Karpas-422 (cell line): ENCODE data around the gene SHANK1. TPM values are rescaled to one million over a fixed set of nuclear protein-coding genes. Genes with fewer than 3 reads are reported as not detected.

Source experiments
- DNase-seq: peaks from one replicate; pipeline ENCODE4 v3.0.0-alpha.2; 2015
- H2AFZ ChIP-seq: fragments of 200-600 bp; sonication (generic); 2 replicates; pipeline ENCODE4 v1.6.1; 2014; ENCODE audit warnings: antibody characterized with exemption, low read length, mixed read lengths
- H3K27ac ChIP-seq: fragments of 200-600 bp; sonication (generic); 2 replicates; pipeline ENCODE4 v1.5.1; 2014; ENCODE audit warnings: mild to moderate bottlenecking, low read length, moderate library complexity
- H3K27me3 ChIP-seq: fragments of 200-600 bp; sonication (generic); 2 replicates; pipeline ENCODE4 v1.6.1; 2014; ENCODE audit warnings: low read length, mixed read lengths
- H3K36me3 ChIP-seq: fragments of 200-600 bp; sonication (generic); 2 replicates; pipeline ENCODE4 v1.6.1; 2014; ENCODE audit warnings: low read length, mixed read lengths; ENCODE audit not compliant: insufficient read depth
- H3K4me1 ChIP-seq: fragments of 200-600 bp; sonication (generic); 2 replicates; pipeline ENCODE4 v1.6.1; 2014; ENCODE audit warnings: mild to moderate bottlenecking, low read length, mixed read lengths
- H3K4me2 ChIP-seq: fragments of 200-600 bp; sonication (generic); 2 replicates; pipeline ENCODE4 v1.6.1; 2014; ENCODE audit warnings: low read length, low read depth, mild to moderate bottlenecking; ENCODE audit not compliant: poor library complexity, severe bottlenecking
- H3K4me3 ChIP-seq: fragments of 200-600 bp; sonication (generic); 2 replicates; pipeline ENCODE4 v1.5.1; 2014; ENCODE audit warnings: mild to moderate bottlenecking, antibody characterized with exemption, low read length, mixed read lengths
- H3K79me2 ChIP-seq: fragments of 200-600 bp; sonication (generic); 2 replicates; pipeline ENCODE4 v1.6.1; 2014; ENCODE audit warnings: mild to moderate bottlenecking, low read length, mixed read lengths
- H3K9ac ChIP-seq: fragments of 200-600 bp; sonication (generic); 2 replicates; pipeline ENCODE4 v1.6.0; 2014; ENCODE audit warnings: low read length
- H3K9me2 ChIP-seq: fragments of 200-600 bp; sonication (generic), shearing (Covaris generic); replicated peaks from 2 replicates; pipeline ENCODE4 v1.6.0; 2014; ENCODE audit warnings: mild to moderate bottlenecking, low read length, moderate library complexity; ENCODE audit not compliant: insufficient read depth
- H3K9me3 ChIP-seq: fragments of 300-700, 200-600 bp; sonication (generic); 2 replicates; pipeline ENCODE4 v1.6.1; 2014; ENCODE audit warnings: low read length, mixed read lengths
- H4K20me1 ChIP-seq: fragments of 200-600 bp; sonication (generic); 2 replicates; pipeline ENCODE4 v1.6.1; 2014; ENCODE audit warnings: mild to moderate bottlenecking, antibody characterized with exemption, low read length, low read depth; ENCODE audit not compliant: insufficient read depth
- total RNA-seq: library from RNA; depleted of rRNA; stranded (reverse); fragments of >200 nt; shearing (Covaris generic); gene quantifications from 2 replicates; pipeline ENCODE4 v1.2.3, GENCODE V29; 2014; ENCODE audit warnings: low replicate concordance

The SHANK1 gene
- total RNA-seq, 1 experiment from 2014 or later: not detected

DNA sequence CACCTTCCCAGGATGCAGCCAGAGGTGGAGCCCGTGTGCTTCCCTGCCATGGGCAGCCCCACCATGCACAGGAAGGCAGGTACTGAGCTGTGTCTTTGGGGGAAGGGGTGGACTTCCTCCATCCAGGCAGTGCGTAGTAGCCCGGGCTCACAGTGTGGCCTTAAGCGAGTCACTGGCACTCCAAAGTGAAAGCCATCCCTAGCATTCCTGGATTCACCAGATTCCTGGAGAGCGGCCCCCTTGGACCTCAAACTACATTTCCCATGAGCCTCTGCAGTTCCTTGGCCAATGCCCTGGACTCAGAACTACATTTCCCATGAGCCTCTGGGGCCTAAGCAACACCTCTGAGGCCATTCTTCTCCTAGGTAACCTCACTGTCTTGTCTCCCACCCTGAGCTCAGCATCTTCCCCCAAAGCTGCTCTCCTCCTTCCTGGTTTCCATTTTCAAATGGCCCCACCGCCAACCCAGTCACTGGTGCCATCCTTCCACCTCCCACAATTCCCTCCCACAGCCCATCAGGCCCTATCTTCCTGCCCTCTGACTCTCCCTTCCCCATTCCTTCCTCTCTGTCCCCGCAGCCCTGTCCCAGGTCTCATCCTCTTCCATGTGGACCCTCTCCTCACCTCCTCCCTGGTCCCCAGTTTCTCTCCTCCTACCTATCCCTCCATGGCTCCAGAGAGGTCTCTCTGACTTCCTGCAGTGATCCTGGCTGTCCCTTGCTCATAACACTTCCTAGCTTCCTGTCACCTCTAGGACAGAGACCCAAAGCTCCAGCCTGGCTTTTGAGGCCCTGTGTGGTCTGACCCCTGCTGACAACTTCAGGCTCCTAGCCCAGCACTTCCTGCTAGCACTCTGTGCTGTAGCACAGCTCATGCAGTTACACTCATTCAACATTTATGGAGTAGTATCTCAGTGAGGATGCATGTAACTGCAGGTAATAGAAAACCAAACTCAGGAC is 69.9 kb downstream of the SHANK1 start, which contains the start of gene C19orf81:
TSS of gene C19orf81 (plus strand) at position 13 of the 959 bp plus-strand sequence. CDS start at position 13, 0 bp downstream.
- Histone ChIP-seq H4K20me1 (no peaks in the 10 kb centered on the region), H3K79me2 (no peaks in the 10 kb centered on the region), H3K9me2 (no peaks in the 10 kb centered on the region), H3K4me2 (no peak within 1 kb of the TSS), H3K27me3 (no peaks in the 10 kb centered on the region), H3K9ac (no peak within 1 kb of the TSS), H3K4me3 (no peak within 1 kb of the TSS), H3K36me3 (no peaks in the 10 kb centered on the region), H3K27ac (no peak within 1 kb of the TSS), H2AFZ (peak within 1 kb of the TSS; percentile 77), H3K9me3 (no peaks in the 10 kb centered on the region), H3K4me1 (no peaks in the 10 kb centered on the region)
- DNase-seq: peak; percentile 83

- no peak overlapping the region for H3K4me2 ChIP-seq
- H4K20me1 ChIP-seq: no peaks in the 10 kb centered on the region
- H3K9ac ChIP-seq: no peak overlapping the region
- H2AFZ ChIP-seq: no peak overlapping the region
- no peaks in the 10 kb centered on the region for H3K79me2 ChIP-seq
- H3K27me3 ChIP-seq: no peaks in the 10 kb centered on the region
- H3K27ac ChIP-seq: no peak overlapping the region
- H3K9me3 ChIP-seq: no peaks in the 10 kb centered on the region
- DNase-seq: no peak
- no peaks in the 10 kb centered on the region for H3K36me3 ChIP-seq
- no peaks in the 10 kb centered on the region for H3K4me1 ChIP-seq
- no peak overlapping the region for H3K4me3 ChIP-seq
- no peaks in the 10 kb centered on the region for H3K9me2 ChIP-seq
Measured at GRCh38 chr19:50648659-50649058, 70.9 kb downstream of the SHANK1 start.

GRCh38 chr19:50647879-50648615 is 71.6 kb downstream of the SHANK1 start:
- Histone ChIP-seq H3K9me3 (no peaks in the 10 kb centered on the region), H3K79me2 (no peaks in the 10 kb centered on the region), H3K27me3 (no peaks in the 10 kb centered on the region), H3K36me3 (no peaks in the 10 kb centered on the region), H3K9ac (no peak overlapping the region), H3K4me2 (no peak overlapping the region), H3K27ac (no peak overlapping the region), H2AFZ (no peak overlapping the region), H4K20me1 (no peaks in the 10 kb centered on the region), H3K9me2 (no peaks in the 10 kb centered on the region), H3K4me3 (no peak overlapping the region), H3K4me1 (no peaks in the 10 kb centered on the region)
- no peak for DNase-seq

DNA sequence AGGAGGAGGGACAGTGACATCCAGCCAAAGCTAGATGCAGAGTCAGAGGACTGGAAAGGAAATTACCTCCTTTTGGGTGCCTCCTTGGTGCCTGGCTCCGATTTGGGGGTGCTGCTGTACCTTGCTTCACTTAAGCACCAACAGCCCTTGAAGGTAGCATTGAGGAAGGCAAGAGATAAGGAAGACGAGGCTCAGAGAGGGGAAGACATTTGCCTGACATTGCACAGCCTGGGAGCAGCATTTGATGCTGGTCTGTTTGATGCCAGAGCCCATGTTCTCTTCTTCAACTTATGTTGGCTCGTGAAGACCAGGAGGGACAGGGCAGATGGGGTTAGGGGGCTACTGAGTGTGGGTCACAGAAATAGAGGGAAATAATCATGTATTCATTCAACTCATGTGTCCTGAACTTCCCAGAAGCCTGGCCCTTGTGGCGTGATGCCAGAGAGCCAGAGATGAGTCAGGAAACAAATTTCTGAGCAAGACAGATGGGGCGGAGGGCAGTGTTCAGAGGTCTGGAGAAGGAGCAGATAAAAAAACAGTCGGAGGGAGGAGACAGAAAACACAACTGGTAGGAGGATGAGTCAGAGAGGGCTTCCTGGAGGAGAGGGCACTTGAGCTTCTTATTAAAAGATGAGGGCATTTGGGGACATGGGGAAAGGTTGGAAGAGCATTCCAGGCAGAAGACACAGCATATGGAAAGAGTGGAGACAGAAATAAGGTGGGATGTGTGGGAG is 73.4 kb downstream of the SHANK1 start:
- no peak overlapping the region for H3K4me3 ChIP-seq
- H3K4me1 ChIP-seq: no peaks in the 10 kb centered on the region
- no peaks in the 10 kb centered on the region for H3K27me3 ChIP-seq
- H3K79me2 ChIP-seq: no peaks in the 10 kb centered on the region
- H3K4me2 ChIP-seq: no peak overlapping the region
- no peaks in the 10 kb centered on the region for H3K36me3 ChIP-seq
- no peaks in the 10 kb centered on the region for H3K9me2 ChIP-seq
- no peaks in the 10 kb centered on the region for H3K9me3 ChIP-seq
- H3K27ac ChIP-seq: no peak overlapping the region
- H4K20me1 ChIP-seq: no peaks in the 10 kb centered on the region
- H2AFZ ChIP-seq: no peak overlapping the region
- no peak overlapping the region for H3K9ac ChIP-seq
- no peak for DNase-seq

- Histone ChIP-seq H3K9ac (no peak overlapping the region), H2AFZ (no peak overlapping the region), H3K27me3 (no peaks in the 10 kb centered on the region; the same call in 1 of the 2 replicates), H4K20me1 (no peaks in the 10 kb centered on the region), H3K9me2 (no peaks in the 10 kb centered on the region), H3K4me3 (no peak overlapping the region), H3K79me2 (no peaks in the 10 kb centered on the region), H3K4me2 (no peak overlapping the region), H3K4me1 (no peaks in the 10 kb centered on the region), H3K9me3 (no peaks in the 10 kb centered on the region), H3K36me3 (no peaks in the 10 kb centered on the region), H3K27ac (no peak overlapping the region)
- DNase-seq: no peak
Measured at GRCh38 chr19:50645107-50645506, 74.5 kb downstream of the SHANK1 start.

- H3K9me2 ChIP-seq: no peaks in the 10 kb centered on the region
- no peak overlapping the region for H2AFZ ChIP-seq
- H3K36me3 ChIP-seq: no peaks in the 10 kb centered on the region
- H3K27ac ChIP-seq: no peak overlapping the region
- H3K4me2 ChIP-seq: no peak overlapping the region
- H3K9me3 ChIP-seq: no peaks in the 10 kb centered on the region
- H4K20me1 ChIP-seq: no peaks in the 10 kb centered on the region
- no peak overlapping the region for H3K4me3 ChIP-seq
- no peak overlapping the region for H3K9ac ChIP-seq
- no peaks in the 10 kb centered on the region for H3K79me2 ChIP-seq
- no peaks in the 10 kb centered on the region for H3K4me1 ChIP-seq
- H3K27me3 ChIP-seq: no peaks in the 10 kb centered on the region; the same call in 1 of the 2 replicates
- DNase-seq: no peak
Measured at GRCh38 chr19:50644315-50644915, 75.2 kb downstream of the SHANK1 start.

GRCh38 chr19:50640368-50640767 is 79.2 kb downstream of the SHANK1 start:
- Histone ChIP-seq H3K4me3 (no peak overlapping the region), H3K36me3 (no peaks in the 10 kb centered on the region), H3K9me2 (no peaks in the 10 kb centered on the region), H3K4me2 (no peak overlapping the region), H3K79me2 (no peaks in the 10 kb centered on the region), H3K27ac (no peak overlapping the region), H3K27me3 (no peaks in the 10 kb centered on the region; the same call in 1 of the 2 replicates), H2AFZ (no peak overlapping the region), H4K20me1 (no peaks in the 10 kb centered on the region), H3K9ac (no peak overlapping the region), H3K4me1 (no peaks in the 10 kb centered on the region), H3K9me3 (no peaks in the 10 kb centered on the region)
- DNase-seq: no peak
